GM21576 (cell line): ENCODE results near the gene RNU1-3.
"Not testable (repeated sequence)": the region's sequence is repeated elsewhere in the genome, so short reads cannot be mapped to it uniquely, and the experiment has no call there.

ENCODE experiments used
- ATAC-seq: cut with Tn5 transposase; IDR thresholded peaks from one replicate; pipeline ENCODE4 v1.9.1; 2021; ENCODE audit warnings: mild to moderate bottlenecking, moderate library complexity; ENCODE audit not compliant: unreplicated experiment

Gene RNU1-3

DNA sequence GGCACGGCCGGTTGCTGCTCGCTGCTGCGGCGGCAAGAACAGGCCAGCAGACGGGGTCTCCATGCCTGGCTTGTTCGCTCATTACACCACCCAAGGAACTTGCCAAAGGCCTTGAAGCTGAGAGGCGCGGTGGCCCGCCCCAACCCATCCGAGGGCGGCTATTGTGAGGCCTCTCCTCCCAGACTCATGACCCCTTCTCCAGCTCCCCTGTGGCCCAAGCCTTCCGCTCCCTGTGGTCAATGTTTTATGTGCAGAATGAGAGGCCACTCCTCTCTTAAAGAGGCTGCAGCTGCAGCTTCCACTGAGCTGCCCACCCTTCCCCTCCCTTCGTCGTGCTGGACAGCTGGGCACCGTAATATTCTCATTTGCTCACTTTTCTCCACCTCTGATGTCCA, 27.6 kb upstream of the RNU1-3 start:
- ATAC-seq: not testable (repeated sequence)

DNA sequence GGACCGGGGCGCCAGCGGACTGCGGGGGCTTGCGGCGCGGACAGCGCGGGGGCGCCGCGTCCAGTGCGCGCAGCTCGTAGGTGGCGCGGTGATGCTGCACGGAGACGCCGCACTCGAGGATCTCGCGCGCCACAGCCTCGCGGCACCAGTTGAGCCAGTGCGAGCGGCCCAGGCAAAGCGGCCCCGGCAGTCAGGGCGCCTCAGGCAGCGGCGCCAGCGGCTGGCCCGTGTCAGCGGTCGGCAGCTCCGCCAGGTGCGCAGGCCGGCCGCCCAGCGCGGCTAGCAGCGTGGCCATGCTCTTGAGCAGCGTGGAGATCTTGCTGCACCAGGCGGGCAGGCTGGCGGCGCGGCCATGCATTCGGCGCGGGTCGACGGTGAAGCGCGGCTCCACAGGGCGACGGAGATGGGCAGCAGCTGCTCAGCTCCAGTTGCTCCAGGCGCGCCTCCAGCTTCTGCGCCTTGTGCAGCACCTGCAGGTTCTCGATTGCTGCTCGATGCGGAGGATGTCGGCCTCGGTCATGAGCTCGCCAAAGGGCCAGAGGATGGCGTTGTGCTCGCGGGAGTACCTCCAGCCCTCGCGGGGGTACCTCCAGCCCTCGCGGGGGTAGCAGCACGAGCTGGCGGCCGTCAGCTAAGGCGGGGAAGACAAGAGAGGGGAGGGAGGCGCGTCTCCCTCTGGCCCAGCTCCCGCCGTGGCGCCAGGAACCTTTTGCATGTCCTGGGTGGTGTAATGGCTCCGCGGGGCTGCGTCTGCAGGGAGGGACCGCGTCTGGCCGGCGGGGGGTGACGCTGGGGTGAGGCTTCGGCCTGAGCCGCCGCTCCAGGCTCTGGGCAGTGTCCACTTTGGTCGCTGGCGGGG, 26.9 kb upstream of the RNU1-3 start:
- not testable (repeated sequence) for ATAC-seq

DNA sequence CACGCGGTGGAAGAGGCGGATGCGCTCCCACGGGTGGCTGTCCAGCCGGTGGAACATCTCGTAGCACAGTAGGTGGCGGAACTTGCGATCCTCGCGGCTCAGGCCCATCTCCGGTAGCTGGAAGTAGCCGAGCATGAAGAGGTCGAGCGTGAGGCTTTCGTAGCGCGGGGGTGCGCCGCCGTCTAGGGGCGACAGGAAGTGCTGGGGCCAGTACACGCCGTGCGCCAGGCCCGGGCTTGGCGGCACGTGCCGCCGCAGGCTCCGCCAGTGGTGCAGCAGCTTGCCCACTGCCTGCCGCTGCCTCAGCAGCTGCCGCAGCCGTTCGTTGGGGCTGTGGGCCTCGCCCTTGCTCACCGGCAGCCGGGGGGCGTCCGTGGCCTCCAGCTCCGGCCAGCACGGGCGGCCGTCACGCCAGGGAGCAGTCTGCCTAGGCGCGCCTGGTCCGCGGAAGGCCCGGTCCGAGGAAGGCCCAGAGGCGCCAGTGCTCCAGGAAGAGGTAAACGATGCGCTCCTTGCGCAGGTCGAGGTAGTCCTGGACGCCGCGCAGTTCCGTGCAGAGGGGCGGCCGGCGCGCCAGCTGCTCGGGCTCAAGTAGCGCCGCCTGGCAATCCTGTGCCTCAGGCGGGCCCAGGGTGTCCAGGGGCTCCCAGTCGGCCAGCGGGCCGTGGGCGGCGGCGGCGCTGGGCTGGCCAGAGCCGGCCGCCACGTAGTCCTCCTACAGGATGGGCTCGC, 26.1 kb upstream of the RNU1-3 start:
- not testable (repeated sequence) for ATAC-seq

GRCh38 chr1:16692283-16692682, 25.5 kb upstream of the RNU1-3 start:
- ATAC-seq: not testable (repeated sequence)

DNA sequence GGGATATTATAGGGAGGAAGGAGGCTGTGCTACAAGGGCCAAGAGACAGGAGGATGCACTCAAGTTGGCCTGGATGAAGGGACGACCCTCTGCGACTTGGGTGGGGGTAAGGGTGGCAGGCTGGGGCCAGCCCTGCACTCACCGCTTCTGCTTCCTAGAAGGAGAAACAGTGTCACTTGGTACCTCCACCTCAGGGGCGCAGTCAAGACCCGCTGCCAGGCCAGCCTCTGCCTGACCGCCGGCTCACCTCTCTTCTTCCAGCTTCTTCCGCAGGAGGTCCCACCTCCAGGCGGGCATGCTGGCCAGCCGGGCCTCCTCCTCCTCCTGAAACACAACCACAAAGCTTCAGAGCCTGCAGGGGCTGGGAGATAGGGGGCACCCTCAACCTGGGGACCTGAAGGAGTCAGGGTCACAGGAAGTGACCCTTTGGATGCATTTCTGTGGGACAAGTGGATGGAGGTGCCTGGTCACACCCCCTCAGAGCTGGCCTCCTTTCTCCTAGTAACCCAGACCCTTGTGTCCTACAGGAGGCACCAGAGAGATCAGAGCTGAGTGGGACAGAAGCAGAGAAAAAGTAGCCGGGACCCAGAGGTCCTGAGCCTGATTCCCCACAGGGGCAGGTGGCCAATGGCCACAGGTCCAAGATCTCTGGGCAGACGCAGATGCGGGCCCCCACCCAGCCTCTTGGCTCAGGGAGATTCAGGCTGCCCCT, 24.4 kb upstream of the RNU1-3 start:
- ATAC-seq: not testable (repeated sequence)

GRCh38 chr1:16687132-16687800, 20.5 kb upstream of the RNU1-3 start:
- ATAC-seq: not testable (repeated sequence)

- ATAC-seq: not testable (repeated sequence)
Observed at GRCh38 chr1:16685445-16686371, 19.0 kb upstream of the RNU1-3 start.

DNA sequence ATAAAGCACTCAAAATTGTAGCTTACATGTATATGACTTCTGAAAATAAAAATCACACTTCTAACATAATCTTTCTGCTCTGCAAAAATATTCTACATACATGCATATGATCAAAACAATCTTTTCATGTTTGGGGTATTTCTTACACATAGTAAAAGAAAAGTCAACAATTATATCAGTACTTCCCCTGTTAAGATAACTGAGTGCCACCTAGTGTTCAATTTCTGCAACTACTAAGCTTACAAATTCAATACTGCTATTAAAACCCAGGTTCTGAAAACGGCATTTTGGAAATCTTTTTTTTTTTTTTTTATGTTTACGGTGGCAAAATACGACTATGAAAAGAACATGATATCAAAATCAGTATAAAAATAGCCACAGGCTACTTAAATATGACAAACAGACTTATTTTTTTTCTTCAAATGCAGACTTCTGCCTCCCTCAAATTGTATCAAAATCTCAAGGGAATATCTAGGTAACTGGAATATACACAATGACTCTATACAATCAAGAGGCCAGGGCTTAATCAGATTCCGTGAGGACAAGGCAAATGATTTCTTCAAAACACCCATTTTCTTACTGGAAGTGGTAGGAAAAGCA, 18.1 kb upstream of the RNU1-3 start:
- ATAC-seq: not testable (repeated sequence)

DNA sequence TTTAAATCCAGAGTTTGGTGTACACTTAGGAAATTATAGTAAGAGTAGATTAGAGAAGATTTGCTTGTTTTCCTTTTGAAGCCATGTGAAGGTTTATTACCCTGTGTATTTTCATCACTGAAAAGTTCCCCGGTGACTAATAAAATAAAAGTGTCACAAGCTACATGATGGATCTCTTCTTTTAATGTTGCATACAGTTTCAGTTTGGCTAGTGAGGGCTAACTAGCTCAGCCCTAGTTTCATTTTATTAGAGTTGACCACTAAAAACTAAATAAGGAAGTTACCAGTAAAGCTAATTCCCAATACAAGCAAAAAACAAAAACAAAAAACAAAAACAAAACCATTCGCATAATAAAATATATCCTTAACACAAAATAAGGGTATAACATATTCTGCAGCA, 17.4 kb upstream of the RNU1-3 start:
- not testable (repeated sequence) for ATAC-seq

DNA sequence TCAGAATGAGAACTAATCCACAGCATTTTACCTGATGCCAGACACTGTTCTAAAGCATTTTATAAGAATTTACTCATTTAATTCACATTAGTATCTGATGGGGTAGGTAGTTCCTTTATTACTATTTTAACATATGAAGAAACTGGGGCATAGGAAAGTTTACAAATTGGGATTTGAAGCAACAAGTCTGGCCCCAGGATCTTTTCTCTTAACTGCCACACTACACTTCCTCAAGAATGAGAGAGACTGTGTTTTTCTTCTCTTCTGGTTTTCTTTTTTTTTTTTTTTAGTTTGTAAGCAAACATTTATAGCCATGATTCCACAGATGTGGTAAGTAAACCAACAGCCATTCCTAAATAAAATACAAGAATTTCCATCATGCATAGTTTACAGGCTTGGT, 16.1 kb upstream of the RNU1-3 start:
- not testable (repeated sequence) for ATAC-seq

GRCh38 chr1:16680366-16680765, 13.6 kb upstream of the RNU1-3 start:
- ATAC-seq: not testable (repeated sequence)

DNA sequence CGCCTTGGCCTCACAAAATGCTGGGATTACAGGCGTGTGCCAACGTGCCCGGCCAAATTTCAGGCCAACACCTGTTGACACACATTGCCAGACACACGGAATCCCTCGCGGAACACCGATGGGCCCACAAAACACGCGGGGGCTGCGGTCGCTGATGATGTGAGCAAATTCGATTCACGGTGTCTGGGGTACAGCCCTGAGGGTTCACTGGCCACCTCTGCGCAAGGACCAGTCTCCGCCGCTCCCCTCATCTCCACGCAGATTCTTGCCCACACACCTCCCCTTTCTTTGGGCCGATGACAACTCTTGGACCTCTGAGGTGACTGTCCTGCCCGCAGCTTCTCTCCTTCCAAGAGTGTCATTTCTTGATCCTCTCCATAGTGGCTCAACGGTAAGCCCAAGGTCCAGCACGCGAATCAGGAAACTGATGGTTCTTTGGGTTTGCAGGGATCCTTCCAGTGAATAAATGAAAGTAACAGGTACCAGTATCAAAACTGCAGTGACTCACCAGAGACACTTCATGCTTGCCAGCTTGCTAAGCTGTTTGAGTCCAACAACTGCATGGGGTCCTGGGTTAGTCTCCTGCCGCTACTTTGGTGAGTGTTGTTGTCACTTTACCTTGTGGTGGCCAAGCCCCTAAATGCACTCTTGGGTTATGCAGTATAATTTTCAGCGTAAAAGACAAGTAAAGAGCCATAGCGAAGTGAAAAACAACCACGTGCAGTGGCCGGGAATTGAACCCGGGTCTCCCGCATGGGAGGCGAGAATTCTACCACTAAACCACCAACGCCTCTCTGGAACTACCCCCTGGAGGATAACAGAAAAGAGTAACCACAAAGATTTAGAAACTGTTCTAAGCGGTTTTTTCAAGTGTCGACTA, 11.0 kb upstream of the RNU1-3 start:
- no peak for ATAC-seq

DNA sequence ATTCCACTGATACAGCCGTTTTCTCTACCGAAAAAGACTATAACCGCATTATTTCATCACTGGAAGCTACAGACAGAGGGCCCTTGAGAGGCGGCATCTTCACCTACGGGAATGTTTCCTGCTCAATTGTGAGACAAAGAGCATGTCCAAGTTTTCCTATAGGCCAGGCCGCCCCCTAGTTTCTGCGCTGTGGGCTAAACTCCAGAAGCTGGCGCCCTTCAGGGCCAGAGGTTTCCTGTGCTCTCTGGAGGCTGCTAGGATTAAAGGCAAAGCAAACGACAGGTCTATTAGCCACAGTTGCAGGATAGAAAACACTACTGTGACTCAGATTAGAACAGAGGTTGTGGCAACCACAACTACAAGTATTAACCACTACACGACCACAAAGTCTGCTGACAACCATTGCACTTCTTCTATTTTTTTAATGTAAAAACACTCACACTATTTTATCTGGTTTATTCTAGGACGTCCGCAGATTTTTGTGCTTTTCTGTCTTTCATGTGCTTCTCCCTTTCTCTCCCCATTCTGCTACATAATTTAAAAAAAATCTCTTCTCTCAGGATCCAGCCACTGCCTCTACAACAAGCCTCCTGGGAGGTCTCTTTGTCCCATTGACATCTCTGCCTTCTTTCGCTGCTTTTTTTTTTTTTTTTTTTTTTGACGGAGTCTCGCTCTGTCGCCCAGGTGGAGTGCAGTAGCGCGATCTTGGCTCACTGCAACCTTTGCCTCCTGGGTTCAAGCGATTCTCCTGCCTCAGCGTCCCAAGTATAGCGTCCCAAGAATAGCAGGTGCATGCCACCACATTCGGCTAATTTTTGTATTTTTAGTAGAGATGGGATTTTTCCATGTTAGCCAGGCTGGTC, 10.1 kb upstream of the RNU1-3 start:
- peak; percentile 66 for ATAC-seq

GRCh38 chr1:16675118-16675510, 8.4 kb upstream of the RNU1-3 start:
- not testable (repeated sequence) for ATAC-seq

- ATAC-seq: not testable (repeated sequence)
Observed at GRCh38 chr1:16673976-16674375, 7.2 kb upstream of the RNU1-3 start.

DNA sequence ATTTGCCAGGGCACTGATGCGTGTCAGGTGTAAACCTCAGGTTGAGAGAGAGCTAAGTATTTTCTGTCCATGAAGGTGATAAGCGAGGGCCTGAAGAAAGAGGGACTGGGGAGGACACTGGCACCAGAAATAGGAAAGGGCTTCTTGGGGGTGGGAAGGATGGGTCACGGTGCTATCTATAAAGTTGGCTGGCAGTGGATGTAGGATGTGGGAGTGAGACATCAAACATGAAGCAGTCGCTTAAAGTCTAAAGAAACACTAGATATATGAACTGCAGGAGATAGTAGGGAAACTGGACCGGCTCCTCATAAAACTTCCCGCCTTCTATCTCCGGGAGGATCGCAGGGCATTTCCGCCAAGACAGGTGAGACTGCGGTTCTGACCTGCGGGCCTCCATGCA, 912 bp downstream of the RNU1-3 start:
- not testable (repeated sequence) for ATAC-seq

DNA sequence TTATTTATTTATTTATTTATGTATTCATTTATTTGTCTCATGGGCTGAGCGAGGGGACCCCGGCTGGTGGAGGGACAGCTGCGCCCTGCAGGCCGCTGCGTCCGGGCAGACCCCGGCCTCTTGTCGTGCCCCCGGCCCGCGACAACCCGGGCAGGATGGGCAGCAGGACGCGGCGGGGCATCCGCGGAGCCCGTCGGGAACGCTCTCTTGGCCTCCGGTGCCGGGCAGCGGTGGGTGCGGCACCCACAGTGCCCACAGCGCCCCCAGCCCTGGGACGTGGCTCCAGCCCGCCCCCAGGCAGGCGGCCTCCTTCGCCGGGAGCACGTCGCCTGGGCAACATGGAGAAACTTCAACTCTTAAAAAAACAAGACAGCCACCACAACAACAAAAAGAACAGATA, 8.5 kb downstream of the RNU1-3 start:
- ATAC-seq: not testable (repeated sequence)
